Fibroblast of mammary gland (primary cell): ENCODE measurements around the gene MUS81.

Source experiments
- DNase-seq: peaks from one replicate; pipeline ENCODE4 v3.0.0-alpha.2; 2010; ENCODE audit warnings: low read depth
- H3K4me3 ChIP-seq: 2 replicates; pipeline ENCODE4 v1.5.1; 2011; ENCODE audit warnings: low read depth, mild to moderate bottlenecking, low read length, moderate library complexity; ENCODE audit not compliant: control insufficient read depth
- TF ChIP-seq, protein P1 (sequence below): conservative IDR thresholded peaks from 2 replicates; pipeline ENCODE4 v1.5.1; 2011; ENCODE audit warnings: low read depth, low read length, inconsistent platforms; ENCODE audit not compliant: control insufficient read depth, insufficient read depth

MUS81 gene

DNA sequence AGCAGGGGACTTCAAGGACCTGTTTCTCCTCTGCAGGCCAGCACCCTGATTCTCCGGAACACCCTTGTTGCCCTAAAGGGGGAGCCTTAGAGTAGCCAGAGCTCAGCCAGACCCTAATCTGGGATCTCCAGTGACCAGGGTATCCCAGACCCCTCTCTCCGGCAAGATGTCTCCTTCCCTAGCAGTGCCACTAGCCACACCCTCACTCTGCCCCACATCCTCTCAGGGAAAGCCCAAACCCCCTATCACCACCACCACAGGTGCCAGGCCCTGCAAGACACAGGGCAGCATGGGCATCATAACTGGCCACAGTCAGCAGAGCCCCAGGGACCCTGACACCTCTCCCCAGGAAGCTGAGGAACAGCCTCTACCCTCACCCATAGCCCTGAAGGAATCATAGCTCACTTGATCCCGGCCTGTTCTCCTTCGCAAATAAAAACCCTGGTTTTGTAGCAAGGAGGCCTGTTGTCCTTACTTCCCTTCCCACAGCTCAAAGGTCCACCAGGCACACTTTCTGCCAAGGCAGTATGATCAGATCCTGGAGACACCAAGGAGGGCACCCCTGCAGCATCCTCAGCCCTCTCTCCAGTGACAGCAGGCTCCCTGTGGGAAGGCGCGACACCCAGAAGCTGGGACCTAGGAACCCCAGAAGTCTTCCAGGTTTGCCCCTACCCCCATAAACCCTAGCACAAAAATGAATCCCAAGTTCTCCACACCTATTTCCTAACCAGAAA, 6.8 kb upstream of the MUS81 start:
- no peak for DNase-seq
- TF ChIP-seq, protein P1, sequence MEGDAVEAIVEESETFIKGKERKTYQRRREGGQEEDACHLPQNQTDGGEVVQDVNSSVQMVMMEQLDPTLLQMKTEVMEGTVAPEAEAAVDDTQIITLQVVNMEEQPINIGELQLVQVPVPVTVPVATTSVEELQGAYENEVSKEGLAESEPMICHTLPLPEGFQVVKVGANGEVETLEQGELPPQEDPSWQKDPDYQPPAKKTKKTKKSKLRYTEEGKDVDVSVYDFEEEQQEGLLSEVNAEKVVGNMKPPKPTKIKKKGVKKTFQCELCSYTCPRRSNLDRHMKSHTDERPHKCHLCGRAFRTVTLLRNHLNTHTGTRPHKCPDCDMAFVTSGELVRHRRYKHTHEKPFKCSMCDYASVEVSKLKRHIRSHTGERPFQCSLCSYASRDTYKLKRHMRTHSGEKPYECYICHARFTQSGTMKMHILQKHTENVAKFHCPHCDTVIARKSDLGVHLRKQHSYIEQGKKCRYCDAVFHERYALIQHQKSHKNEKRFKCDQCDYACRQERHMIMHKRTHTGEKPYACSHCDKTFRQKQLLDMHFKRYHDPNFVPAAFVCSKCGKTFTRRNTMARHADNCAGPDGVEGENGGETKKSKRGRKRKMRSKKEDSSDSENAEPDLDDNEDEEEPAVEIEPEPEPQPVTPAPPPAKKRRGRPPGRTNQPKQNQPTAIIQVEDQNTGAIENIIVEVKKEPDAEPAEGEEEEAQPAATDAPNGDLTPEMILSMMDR, result no peak
- H3K4me3 ChIP-seq, result no peak overlapping the region

DNA sequence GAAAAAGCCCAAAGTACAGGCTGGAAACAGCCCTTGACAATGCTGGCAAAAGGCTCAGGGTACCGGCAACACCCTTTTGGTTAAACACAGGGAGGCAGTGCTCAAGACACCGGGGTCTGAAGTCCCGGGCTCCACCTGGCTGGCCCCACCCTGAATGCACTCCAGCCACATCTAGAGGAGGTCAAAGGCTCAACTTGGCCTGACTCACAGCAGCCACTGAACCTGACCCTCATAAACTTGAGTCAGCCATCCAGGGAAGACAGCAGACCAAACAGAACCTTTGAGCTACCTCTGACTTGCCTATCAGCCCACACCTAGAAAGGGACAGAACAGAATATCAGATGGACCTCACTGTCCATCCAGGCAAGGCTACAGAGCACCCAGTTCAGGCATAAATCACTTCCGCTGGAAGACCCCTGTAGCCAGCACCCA, 6.1 kb upstream of the MUS81 start:
- no peak for DNase-seq
- H3K4me3 ChIP-seq, result no peak overlapping the region
- TF ChIP-seq, protein P1, result no peak

- TF ChIP-seq, protein P1, result no peak
- DNase-seq, result no peak
- no peak overlapping the region for H3K4me3 ChIP-seq
Measured at GRCh38 chr11:65854852-65855837, 5.1 kb upstream of the MUS81 start.

DNA sequence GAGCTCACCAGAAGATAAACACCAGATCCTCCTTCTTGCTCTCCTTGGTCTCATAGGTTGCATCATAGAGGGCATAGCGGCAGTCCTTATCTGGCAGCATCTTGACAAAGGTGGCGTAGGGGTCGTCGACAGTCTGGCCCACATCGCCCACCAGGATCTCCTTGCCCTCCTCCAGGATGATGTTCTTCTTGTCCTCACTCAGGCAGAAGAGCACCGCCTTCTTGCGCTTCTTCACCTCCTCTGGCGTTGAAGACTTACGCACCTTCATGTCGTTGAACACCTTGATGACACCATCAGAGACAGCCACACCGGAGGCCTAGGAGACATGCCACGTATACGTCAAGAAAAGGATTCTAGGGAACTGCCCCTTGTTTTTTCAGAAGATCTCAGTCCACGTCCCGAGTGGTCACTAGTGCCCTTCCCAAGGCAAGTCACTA, 4.3 kb upstream of the MUS81 start:
- DNase-seq, result no peak
- TF ChIP-seq, protein P1, result no peak
- H3K4me3 ChIP-seq, result peak overlapping the region; percentile 94

DNA sequence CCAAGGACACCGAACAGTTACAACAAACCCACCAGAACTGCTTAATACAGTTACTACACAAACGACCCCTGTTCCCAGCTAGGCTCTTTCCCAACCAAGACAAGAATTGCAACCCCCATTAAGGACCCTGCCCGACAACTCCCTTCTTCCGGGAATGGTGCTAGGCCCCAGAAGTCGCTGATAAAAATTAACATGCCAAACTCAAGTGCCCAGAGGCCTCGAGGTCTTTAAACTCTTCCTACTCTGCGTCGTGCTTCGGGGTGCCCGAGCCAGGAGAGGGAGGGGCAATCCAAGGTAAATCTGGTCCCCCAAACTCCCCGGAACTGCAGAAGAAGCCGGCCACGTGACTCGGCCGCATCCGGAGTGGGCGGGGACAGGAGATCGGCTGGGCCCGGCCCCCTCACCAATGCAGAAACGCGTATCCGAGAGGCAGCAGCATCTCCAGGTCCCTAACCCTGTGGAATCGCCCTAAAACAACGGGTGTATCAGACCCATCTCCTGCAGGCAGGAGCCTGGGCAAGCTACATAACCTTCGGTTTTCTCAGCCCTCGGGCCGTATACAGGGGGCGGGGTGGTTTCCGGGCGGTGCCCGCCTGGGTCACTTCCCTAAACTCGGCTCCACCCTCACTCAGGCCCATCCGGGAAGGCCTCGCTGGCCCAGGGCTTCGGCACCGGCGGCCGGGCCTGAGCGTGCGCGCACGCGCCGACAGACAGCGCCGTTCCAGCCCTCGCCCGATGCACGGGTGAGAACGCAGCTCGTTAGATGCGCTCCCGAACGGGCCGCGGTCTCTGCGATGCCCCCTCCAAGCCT, 3.3 kb upstream of the MUS81 start:
- DNase-seq, result peak; percentile 54
- peak overlapping the region; percentile 94 for H3K4me3 ChIP-seq
- TF ChIP-seq, protein P1, result no peak

GRCh38 chr11:65857500-65857852, 2.8 kb upstream of the MUS81 start:
- no peak for DNase-seq
- peak overlapping the region; percentile 94 for H3K4me3 ChIP-seq
- TF ChIP-seq, protein P1, result no peak
